ENCODE data around the gene KSR2. TPM values are rescaled to one million over a fixed set of nuclear protein-coding genes. Genes with fewer than 3 reads are reported as not detected.
"Not testable (repeated sequence)": the region's sequence is repeated elsewhere in the genome, so short reads cannot be mapped to it uniquely, and the experiment has no call there.

The KSR2 gene
- total RNA-seq, 2 experiments from 2014 or later, result 0.14 to 0.16 TPM

DNA sequence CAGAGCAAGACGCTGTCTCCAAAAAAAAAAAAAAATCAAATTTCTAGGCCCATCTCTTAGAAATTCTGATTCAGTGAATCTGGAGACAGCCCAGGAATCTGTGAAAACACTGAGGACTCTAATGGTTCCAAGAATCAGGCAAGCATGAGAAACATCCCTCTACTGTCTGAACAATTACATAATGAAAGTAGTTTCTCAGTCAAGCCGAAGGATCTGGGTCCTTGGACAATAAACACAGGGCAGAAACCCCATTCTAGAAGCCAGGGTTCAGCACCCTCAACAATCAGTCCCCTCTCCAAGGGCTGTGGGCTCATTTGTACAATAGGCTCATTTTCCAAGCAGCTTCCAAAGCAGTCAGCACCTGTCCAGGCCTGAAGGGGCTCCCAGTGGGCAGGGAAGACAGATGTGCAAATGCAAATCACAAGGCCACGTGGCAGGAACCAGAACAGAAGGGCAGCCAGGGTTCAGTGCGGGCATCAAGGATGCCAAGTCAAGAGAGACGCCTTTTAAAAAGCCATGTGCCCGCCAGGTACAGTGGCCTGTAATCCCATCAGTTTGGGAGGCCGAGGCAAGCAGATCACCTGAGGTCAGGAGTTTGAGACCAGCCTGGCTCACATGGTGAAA is 96.1 kb downstream of the KSR2 start:
- peaks cover 8% of the 10 kb centered on the region for H3K27me3 Mint-ChIP-seq
- CTCF ChIA-PET, result interaction anchor here (0.7 to 4.4 kb wide), 5 partner anchors 11 to 235 kb away, joined by 3 to 37 read pairs (median 4); no protein-coding TSS in a partner anchor
- peaks cover 12% of the 10 kb centered on the region for H3K4me1 Mint-ChIP-seq
- no peak for DNase-seq
- intact Hi-C loops (cut with DNase I, micrococcal nuclease), result loop anchor here (10.0 kb wide), 3 partner anchors 232 to 292 kb away; partner anchors contain the start of genes PEBP1 (in 1 of the 2) and VSIG10 (in 1 of the 2)
- no peak overlapping the region for H3K27ac Mint-ChIP-seq
- no peaks in the 10 kb centered on the region for H3K36me3 Mint-ChIP-seq (ENCODE audit: low read depth)
- POLR2A ChIA-PET, result no interaction called here
- H3K4me3 Mint-ChIP-seq, result no peak overlapping the region
- H3K9me3 Mint-ChIP-seq (ENCODE audit: low read depth), result no peaks in the 10 kb centered on the region
- ATAC-seq, result no peak

GRCh38 chr12:117869551-117869950 is 99.2 kb downstream of the KSR2 start:
- no peak overlapping the region for H3K27ac Mint-ChIP-seq
- intact Hi-C loops (cut with DNase I, micrococcal nuclease), result no loop called here
- no peak for DNase-seq
- ATAC-seq, result no peak
- H3K27me3 Mint-ChIP-seq, result no peaks in the 10 kb centered on the region
- POLR2A ChIA-PET, result no interaction called here
- no peak overlapping the region for H3K4me3 Mint-ChIP-seq
- no peaks in the 10 kb centered on the region for H3K36me3 Mint-ChIP-seq (ENCODE audit: low read depth)
- peaks cover under 1% of the 10 kb centered on the region for H3K4me1 Mint-ChIP-seq
- CTCF ChIA-PET, result interaction anchor here (3.8 kb wide), 1 partner anchor 12 kb away, joined by 16 read pairs; no protein-coding TSS in a partner anchor
- H3K9me3 Mint-ChIP-seq (ENCODE audit: low read depth), result no peaks in the 10 kb centered on the region

DNA sequence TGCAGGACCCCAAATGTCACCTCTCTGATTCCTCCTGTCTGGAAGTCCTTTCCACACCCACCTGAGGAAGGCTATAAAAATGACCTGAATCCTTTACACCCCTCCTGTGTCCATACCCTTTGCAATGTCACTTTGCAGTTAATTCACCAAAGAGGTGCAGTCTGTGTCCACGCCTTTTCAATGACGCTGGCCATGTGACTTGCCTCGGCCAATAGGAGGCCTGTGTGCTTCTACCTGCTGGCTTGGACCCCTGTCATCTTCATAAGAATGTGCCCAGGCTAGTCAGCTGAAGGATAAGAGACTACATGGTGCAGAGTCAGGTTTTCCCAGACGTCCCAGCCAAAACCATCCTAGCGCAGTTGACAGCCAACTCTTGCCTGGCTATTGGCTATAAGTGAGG is 101.4 kb downstream of the KSR2 start:
- ATAC-seq (no peak), DNase-seq (no peak)
- no peak overlapping the region for H3K27ac Mint-ChIP-seq
- no peak overlapping the region for H3K4me3 Mint-ChIP-seq
- POLR2A ChIA-PET, result no interaction called here
- H3K27me3 Mint-ChIP-seq, result peaks cover 6% of the 10 kb centered on the region
- intact Hi-C loops (cut with DNase I, micrococcal nuclease), result no loop called here
- H3K36me3 Mint-ChIP-seq (ENCODE audit: low read depth), result no peaks in the 10 kb centered on the region
- CTCF ChIA-PET, result interaction anchor here (1.0 to 1.9 kb wide), 2 partner anchors 10 to 17 kb away, joined by 3 to 4 read pairs; no protein-coding TSS in a partner anchor
- H3K4me1 Mint-ChIP-seq, result no peaks in the 10 kb centered on the region
- no peaks in the 10 kb centered on the region for H3K9me3 Mint-ChIP-seq (ENCODE audit: low read depth)

DNA sequence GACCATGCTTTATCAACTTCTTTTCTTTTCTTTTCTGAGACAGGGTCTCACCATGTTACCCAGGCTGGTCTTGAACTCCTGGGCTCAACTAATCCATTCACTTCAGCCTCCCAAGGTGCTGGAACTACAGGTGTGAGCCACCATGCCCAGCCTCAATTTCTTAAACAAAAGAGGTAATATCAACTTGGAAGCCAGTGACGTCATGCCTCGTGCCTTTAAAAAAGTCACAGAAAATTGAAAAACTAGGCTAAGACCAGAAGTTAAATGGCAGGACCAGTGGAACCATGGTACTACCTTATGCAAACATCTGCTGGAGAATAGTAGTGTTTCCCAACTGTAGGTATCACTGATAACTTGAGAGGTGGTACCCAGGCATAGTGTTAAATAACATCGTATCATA is 103.3 kb downstream of the KSR2 start:
- H3K4me3 Mint-ChIP-seq, result no peak overlapping the region
- ChIA-PET POLR2A (no interaction called here), CTCF (no interaction called here)
- ATAC-seq (no peak), DNase-seq (no peak)
- no peaks in the 10 kb centered on the region for H3K36me3 Mint-ChIP-seq (ENCODE audit: low read depth)
- H3K27me3 Mint-ChIP-seq, result peaks cover 7% of the 10 kb centered on the region
- intact Hi-C loops (cut with DNase I, micrococcal nuclease), result no loop called here
- no peaks in the 10 kb centered on the region for H3K4me1 Mint-ChIP-seq
- H3K9me3 Mint-ChIP-seq (ENCODE audit: low read depth), result no peaks in the 10 kb centered on the region
- H3K27ac Mint-ChIP-seq, result no peak overlapping the region

GRCh38 chr12:117863002-117863709 is 105.6 kb downstream of the KSR2 start:
- Mint-ChIP-seq H3K27me3 (peaks cover 7% of the 10 kb centered on the region), H3K4me1 (no peaks in the 10 kb centered on the region), H3K9me3 (ENCODE audit: low read depth) (no peaks in the 10 kb centered on the region), H3K4me3 (no peak overlapping the region), H3K36me3 (ENCODE audit: low read depth) (no peaks in the 10 kb centered on the region), H3K27ac (no peak overlapping the region)
- intact Hi-C loops (cut with DNase I, micrococcal nuclease), result no loop called here
- DNase-seq (no peak), ATAC-seq (no peak)
- POLR2A ChIA-PET, result no interaction called here
- CTCF ChIA-PET, result interaction anchor here (0.6 kb wide), 1 partner anchor 15 kb away, joined by 3 read pairs; no protein-coding TSS in a partner anchor

GRCh38 chr12:117861691-117862090 is 107.1 kb downstream of the KSR2 start:
- DNase-seq (no peak), ATAC-seq (no peak)
- peaks cover 7% of the 10 kb centered on the region for H3K27me3 Mint-ChIP-seq
- H3K4me3 Mint-ChIP-seq, result no peak overlapping the region
- intact Hi-C loops (cut with DNase I, micrococcal nuclease), result no loop called here
- CTCF ChIA-PET, result no interaction called here
- POLR2A ChIA-PET, result no interaction called here
- H3K27ac Mint-ChIP-seq, result no peak overlapping the region
- H3K36me3 Mint-ChIP-seq (ENCODE audit: low read depth), result no peaks in the 10 kb centered on the region
- no peaks in the 10 kb centered on the region for H3K9me3 Mint-ChIP-seq (ENCODE audit: low read depth)
- peaks cover 2% of the 10 kb centered on the region for H3K4me1 Mint-ChIP-seq

DNA sequence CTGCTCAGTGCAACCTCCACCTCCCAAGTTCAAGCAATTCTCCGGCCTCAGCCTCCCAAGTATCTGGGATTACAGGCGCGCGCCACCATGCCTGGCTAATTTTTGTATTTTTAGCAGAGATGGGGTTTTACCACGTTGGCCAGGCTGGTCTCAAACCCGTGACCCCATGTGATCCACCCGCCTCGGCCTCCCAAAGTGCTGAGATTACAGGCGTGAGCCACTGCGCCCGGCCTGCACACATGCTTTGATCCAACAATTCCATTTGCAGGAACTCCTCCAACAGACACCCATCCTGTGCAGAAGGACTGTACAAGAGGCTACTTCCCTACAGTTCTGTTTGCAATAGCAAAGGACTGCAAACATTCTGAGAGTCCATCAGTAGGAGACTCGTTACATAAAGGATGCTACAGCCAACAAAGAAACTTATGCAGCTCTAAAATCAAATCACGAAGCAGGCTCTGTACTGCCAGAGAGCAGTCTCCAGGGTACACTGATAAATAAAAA is 108.0 kb downstream of the KSR2 start:
- ATAC-seq; H3K9me3 Mint-ChIP-seq (ENCODE audit: low read depth); H3K27ac Mint-ChIP-seq; H3K27me3 Mint-ChIP-seq; H3K36me3 Mint-ChIP-seq (ENCODE audit: low read depth); intact Hi-C loops (cut with DNase I, micrococcal nuclease); H3K4me1 Mint-ChIP-seq; POLR2A ChIA-PET; H3K4me3 Mint-ChIP-seq; DNase-seq; CTCF ChIA-PET: not testable (repeated sequence)

DNA sequence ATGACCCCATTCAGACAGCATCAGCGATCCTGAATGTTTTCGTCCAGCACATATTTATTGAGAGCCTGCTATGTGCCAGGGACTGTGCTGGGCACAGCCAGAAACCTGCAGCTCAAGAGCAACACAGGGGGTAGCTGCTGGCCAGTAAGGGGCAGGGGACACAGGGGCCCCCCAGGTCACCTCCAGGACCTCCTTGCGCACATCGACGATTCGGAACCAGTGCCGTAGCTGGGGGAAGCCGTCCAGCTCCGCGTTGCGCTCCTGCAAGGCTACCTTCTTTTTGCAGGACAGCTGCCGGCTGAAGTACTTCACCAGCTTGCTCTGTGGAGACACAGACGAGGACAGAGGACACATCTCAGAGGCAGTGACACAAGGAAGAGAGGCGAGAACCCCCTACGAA is 108.7 kb downstream of the KSR2 start:
- Mint-ChIP-seq H3K9me3 (ENCODE audit: low read depth) (no peaks in the 10 kb centered on the region), H3K36me3 (ENCODE audit: low read depth) (no peaks in the 10 kb centered on the region), H3K27me3 (peaks cover 7% of the 10 kb centered on the region), H3K4me1 (peaks cover 2% of the 10 kb centered on the region), H3K27ac (no peak overlapping the region), H3K4me3 (no peak overlapping the region)
- intact Hi-C loops (cut with DNase I, micrococcal nuclease), result no loop called here
- POLR2A ChIA-PET, result no interaction called here
- CTCF ChIA-PET, result interaction anchor here (0.7 kb wide), 1 partner anchor 10 kb away, joined by 3 read pairs; no protein-coding TSS in a partner anchor
- DNase-seq (no peak), ATAC-seq (no peak)

DNA sequence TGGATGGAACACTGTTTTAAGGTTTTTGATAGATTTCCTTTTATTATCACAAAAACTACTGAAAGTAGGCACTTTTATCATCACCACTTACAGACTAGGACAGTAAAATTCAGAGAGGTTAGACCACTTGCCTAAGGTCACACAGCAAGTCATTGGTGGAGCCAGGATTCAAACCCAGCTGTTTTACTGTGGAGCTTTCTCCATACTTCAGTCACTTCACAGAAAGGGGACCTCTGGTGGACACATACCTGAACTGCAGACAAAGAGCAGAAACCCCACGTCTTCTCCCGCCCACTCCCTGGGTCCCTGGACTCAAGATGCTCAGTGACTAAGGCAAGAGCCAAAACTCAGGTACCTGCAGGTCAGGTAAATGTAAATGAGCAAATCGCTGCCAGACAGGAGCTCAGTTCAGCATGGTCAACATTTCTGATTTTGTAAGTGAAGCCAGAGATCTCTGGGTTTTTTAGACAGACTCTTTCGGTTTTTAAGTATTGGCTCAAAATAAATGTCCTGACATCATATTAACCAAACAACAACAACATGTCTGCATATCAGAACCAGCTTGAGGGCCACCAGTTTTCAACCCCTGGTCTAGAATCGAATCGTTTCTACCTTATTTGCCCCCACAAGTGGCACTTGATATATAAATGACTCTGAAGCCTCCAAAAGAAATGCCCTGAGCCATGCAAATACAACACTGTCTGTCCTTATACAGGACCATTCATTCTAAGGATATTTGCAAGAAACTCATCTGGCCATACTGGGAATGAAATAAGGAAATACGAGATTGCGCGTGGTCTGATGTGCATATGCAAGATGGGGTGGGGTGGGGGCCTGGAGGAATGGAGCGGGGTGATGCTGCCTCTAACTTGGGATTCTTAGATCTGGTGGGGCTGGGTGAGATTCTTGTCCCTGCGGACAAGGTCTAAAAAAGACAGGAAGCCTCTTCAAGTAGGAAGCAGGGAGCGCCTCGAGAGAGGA is 110.9 kb downstream of the KSR2 start:
- intact Hi-C loops (cut with DNase I, micrococcal nuclease), result no loop called here

DNA sequence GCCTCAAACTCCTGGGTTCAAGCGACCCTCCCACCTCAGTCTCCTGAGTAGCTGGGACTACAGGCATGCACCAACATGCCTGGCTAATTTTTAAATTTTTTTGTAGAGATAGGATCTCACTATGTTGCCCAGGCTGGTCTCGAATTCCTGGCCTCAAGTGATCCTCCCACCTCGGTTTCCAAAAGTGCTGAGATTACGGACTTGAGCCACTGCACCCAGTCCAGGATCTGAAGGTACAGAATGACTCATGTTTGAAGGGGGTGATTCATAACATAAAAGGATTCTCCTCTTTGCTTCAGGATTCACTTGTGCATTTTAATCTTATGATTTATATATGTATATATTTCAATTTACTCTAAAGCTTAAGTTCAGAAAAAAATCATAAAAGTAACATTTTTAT is 111.7 kb downstream of the KSR2 start:
- H3K4me1 Mint-ChIP-seq; intact Hi-C loops (cut with DNase I, micrococcal nuclease); ATAC-seq; H3K36me3 Mint-ChIP-seq (ENCODE audit: low read depth); H3K9me3 Mint-ChIP-seq (ENCODE audit: low read depth); H3K4me3 Mint-ChIP-seq; H3K27ac Mint-ChIP-seq; POLR2A ChIA-PET; DNase-seq; H3K27me3 Mint-ChIP-seq: not testable (repeated sequence)
- CTCF ChIA-PET, result interaction anchor here (0.5 to 3.4 kb wide), 27 partner anchors 8 to 675 kb away, joined by 3 to 37 read pairs (median 4); no protein-coding TSS in a partner anchor

More for the DNA sequence above, 110.9 kb downstream of the KSR2 start:
- H3K9me3 Mint-ChIP-seq (ENCODE audit: low read depth), result peaks cover 7% of the 10 kb centered on the region
- ChIA-PET CTCF (interaction anchor here (0.6 to 3.4 kb wide), 28 partner anchors 9 to 1925 kb away, joined by 3 to 37 read pairs (median 4); no protein-coding TSS in a partner anchor), POLR2A (interaction anchor here (1.1 kb wide), 1 partner anchor 204 kb away, joined by 3 read pairs; no protein-coding TSS in a partner anchor)
- H3K27ac Mint-ChIP-seq, result no peak overlapping the region
- ATAC-seq (peak; percentile 61), DNase-seq (peak; percentile 82)
- H3K27me3 Mint-ChIP-seq, result peaks cover 2% of the 10 kb centered on the region
- H3K36me3 Mint-ChIP-seq (ENCODE audit: low read depth), result peaks cover 4% of the 10 kb centered on the region
- peaks cover 2% of the 10 kb centered on the region for H3K4me1 Mint-ChIP-seq
- H3K4me3 Mint-ChIP-seq, result no peak overlapping the region

GRCh38 chr12:117855165-117855564 is 113.6 kb downstream of the KSR2 start:
- POLR2A ChIA-PET, result no interaction called here
- no peak for DNase-seq
- no peak overlapping the region for H3K4me3 Mint-ChIP-seq
- H3K27me3 Mint-ChIP-seq, result peaks cover under 1% of the 10 kb centered on the region
- intact Hi-C loops (cut with DNase I, micrococcal nuclease), result no loop called here
- peaks cover 2% of the 10 kb centered on the region for H3K4me1 Mint-ChIP-seq
- no peak overlapping the region for H3K27ac Mint-ChIP-seq
- peaks cover 4% of the 10 kb centered on the region for H3K36me3 Mint-ChIP-seq (ENCODE audit: low read depth)
- no peak for ATAC-seq
- H3K9me3 Mint-ChIP-seq (ENCODE audit: low read depth), result peaks cover 7% of the 10 kb centered on the region
- CTCF ChIA-PET, result interaction anchor here (0.6 to 1.6 kb wide), 6 partner anchors 14 to 644 kb away, joined by 3 to 5 read pairs (median 4); no protein-coding TSS in a partner anchor
